ENCODE measurements around the gene PRAMEF11.
"Not testable (repeated sequence)": the region's sequence is repeated elsewhere in the genome, so short reads cannot be mapped to it uniquely, and the experiment has no call there.

The PRAMEF11 gene

DNA sequence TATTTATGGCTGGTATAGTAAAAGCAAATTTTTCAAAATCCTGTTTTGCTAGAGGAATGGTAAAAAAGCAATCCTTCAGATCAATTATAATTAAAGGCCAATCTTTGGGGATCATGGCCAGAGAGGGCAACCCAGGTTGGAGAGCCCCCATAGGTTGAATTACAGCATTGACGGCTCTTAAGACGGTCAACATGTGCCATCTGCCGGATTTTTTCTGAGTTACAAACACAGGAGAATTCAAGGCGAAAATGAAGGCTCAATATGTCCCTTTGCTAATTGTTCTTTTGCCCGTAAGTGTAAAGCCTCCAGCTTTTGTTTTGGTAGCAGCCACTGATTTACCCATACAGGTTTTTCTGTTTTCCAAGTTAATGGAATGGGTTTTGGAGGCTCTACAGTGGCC, 49.7 kb downstream of the PRAMEF11 start:
- not testable (repeated sequence) for H3K36me3 Mint-ChIP-seq; H3K9me3 Mint-ChIP-seq (ENCODE audit: low read depth); H3K27me3 Mint-ChIP-seq; H3K4me1 Mint-ChIP-seq (ENCODE audit: low read depth); H3K27ac Mint-ChIP-seq; H3K4me3 Mint-ChIP-seq

DNA sequence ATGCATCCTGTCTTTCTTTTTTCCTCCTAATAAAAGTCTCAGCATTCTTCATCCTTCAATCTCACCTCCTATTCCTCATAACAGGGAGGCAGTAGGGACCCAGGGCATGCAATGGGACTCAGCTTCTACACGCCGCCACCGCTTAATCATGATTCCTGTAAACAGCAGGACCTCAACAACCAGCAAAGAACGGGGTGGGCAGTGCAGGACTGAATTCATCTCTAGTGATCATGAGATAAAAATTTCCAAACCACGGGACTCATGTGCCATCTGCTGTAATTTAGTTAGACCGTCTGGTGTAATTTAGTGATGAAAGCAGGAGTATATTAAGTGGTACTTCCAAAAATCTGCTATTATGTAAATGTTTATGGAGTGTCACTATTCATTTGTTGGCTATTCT, 52.3 kb downstream of the PRAMEF11 start:
- peaks cover 4% of the 10 kb centered on the region for H3K36me3 Mint-ChIP-seq
- no peaks in the 10 kb centered on the region for H3K9me3 Mint-ChIP-seq (ENCODE audit: low read depth)
- H3K4me3 Mint-ChIP-seq = no peak overlapping the region
- H3K27ac Mint-ChIP-seq = no peak overlapping the region
- H3K4me1 Mint-ChIP-seq (ENCODE audit: low read depth) = no peaks in the 10 kb centered on the region
- H3K27me3 Mint-ChIP-seq = peaks cover 10% of the 10 kb centered on the region

DNA sequence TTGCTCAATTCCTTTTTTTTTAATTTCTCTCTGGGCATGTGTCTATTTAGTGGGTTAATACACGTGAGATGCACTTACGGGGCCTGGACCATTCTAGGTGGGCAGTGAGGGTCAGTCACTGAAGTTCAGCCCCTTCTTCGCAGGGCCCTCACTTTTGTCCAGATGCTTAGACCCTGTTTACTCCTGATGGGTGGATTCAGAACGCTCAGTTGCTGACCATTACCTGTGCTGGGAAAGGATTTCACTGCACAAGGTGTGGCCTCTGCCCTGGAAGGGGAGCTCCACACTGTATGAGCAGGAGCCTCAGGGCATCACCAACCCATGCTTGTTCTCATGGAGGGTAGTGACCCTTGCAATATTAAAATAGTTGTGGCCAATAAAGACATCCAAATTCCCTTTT, 53.1 kb downstream of the PRAMEF11 start:
- no peak overlapping the region for H3K4me3 Mint-ChIP-seq
- peaks cover 12% of the 10 kb centered on the region for H3K27me3 Mint-ChIP-seq
- peaks cover under 1% of the 10 kb centered on the region for H3K36me3 Mint-ChIP-seq
- no peaks in the 10 kb centered on the region for H3K4me1 Mint-ChIP-seq (ENCODE audit: low read depth)
- no peak overlapping the region for H3K27ac Mint-ChIP-seq
- H3K9me3 Mint-ChIP-seq (ENCODE audit: low read depth) = no peaks in the 10 kb centered on the region

DNA sequence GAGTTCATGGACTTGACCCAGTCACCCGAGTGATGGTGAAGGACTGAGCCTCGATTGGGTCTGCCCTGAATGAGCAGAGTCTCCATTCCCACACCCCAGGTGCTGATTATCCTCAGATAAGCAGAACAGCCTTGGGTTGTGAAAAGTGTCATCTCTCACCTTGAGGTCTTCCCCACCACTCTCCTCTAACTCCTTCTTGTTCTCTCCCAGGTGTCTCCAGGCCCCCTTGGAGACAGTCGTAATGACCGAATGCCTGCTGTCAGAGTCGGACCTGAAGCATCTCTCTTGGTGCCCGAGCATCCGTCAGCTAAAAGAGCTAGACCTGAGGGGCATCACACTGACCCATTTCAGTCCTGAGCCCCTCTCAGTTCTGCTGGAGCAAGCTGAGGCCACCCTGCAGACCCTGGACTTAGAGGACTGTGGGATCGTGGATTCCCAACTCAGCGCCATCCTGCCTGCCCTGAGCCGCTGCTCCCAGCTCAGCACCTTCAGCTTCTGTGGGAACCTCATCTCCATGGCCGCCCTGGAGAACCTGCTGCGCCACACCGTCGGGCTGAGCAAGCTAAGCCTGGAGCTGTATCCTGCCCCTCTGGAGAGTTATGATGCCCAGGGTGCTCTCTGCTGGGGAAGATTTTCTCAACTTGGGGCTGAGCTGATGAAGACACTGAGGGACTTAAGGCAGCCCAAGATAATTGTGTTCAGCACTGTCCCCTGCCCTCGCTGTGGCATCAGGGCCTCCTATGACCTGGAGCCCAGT, 54.2 kb downstream of the PRAMEF11 start:
- Mint-ChIP-seq H3K36me3 (no peaks in the 10 kb centered on the region), H3K27ac (no peak overlapping the region), H3K27me3 (peaks cover 16% of the 10 kb centered on the region)

DNA sequence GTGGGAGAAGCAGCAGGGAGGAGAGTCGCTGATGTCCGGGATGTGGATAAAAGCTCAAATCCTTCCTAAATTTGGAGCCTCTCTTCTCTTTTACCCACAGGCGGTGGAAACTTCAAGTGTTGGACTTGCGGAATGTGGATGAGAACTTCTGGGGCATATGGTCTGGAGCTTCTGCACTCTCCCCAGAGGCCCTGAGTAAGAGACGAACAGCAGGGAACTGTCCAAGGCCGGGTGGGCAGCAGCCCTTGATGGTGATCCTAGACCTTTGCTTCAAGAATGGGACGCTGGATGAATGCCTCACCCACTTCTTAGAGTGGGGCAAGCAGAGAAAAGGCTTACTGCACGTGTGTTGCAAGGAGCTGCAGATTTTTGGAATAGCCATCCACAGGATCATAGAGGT, 55.8 kb downstream of the PRAMEF11 start:
- no peaks in the 10 kb centered on the region for H3K9me3 Mint-ChIP-seq (ENCODE audit: low read depth)
- peaks cover 17% of the 10 kb centered on the region for H3K27me3 Mint-ChIP-seq
- no peak overlapping the region for H3K4me3 Mint-ChIP-seq
- no peaks in the 10 kb centered on the region for H3K36me3 Mint-ChIP-seq
- H3K27ac Mint-ChIP-seq = no peak overlapping the region
- no peaks in the 10 kb centered on the region for H3K4me1 Mint-ChIP-seq (ENCODE audit: low read depth)

More for the DNA sequence above, 54.2 kb downstream of the PRAMEF11 start:
- Mint-ChIP-seq H3K4me3 (no peak overlapping the region), H3K9me3 (ENCODE audit: low read depth) (no peaks in the 10 kb centered on the region), H3K4me1 (ENCODE audit: low read depth) (no peaks in the 10 kb centered on the region)

DNA sequence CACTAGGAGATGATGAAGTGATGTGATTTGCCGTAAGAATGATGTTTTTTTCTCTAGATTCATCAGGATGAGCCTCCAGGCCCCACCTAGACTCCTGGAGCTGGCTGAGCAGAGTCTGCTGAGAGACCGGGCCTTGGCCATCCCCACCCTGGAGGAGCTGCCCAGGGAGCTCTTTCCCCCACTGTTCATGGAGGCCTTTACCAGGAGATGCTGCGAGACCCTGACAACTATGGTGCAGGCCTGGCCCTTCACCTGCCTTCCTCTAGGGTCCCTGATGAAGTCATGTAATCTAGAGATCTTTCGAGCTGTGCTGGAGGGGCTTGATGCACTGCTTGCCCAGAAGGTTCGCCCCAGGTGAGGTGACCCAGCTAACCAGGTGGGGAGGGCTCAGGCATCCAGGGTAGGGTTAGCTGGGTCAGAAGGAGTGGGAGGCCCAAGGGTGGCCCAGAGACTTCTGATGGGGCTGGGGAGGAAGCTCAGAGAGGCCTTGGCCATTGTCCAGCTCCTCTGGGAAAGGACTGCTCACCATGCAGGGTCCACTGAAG, 56.3 kb downstream of the PRAMEF11 start:
- Mint-ChIP-seq H3K27ac (no peak overlapping the region), H3K36me3 (no peaks in the 10 kb centered on the region), H3K27me3 (peaks cover 21% of the 10 kb centered on the region), H3K4me3 (no peak overlapping the region), H3K9me3 (ENCODE audit: low read depth) (no peaks in the 10 kb centered on the region), H3K4me1 (ENCODE audit: low read depth) (no peaks in the 10 kb centered on the region)

Measured in activated naive CD8-positive, alpha-beta T cell (primary cell).